Loucy (cell line): ENCODE results near the gene SIPA1L3.

Experiments used
- H2AFZ ChIP-seq: fragments of 200-600 bp; sonication (generic); 2 replicates; pipeline ENCODE4 v1.6.0; 2016; ENCODE audit warnings: antibody characterized with exemption, mild to moderate bottlenecking, low read length, moderate library complexity
- H3F3A ChIP-seq: fragments of 200-600 bp; 2 replicates; pipeline ENCODE4 v1.6.0; 2016; ENCODE audit warnings: antibody characterized with exemption, low read depth, mild to moderate bottlenecking
- H3K27me3 ChIP-seq: fragments of 200-600 bp; sonication (generic); 2 replicates; pipeline ENCODE4 v1.6.1; 2014; ENCODE audit warnings: low read length, mild to moderate bottlenecking; ENCODE audit not compliant: insufficient read depth, poor library complexity, severe bottlenecking
- H3K36me3 ChIP-seq: fragments of 200-600 bp; sonication (generic); 2 replicates; pipeline ENCODE4 v1.6.1; 2016; ENCODE audit warnings: low read length; ENCODE audit not compliant: insufficient read depth
- H3K4me1 ChIP-seq: fragments of 200-600 bp; sonication (generic); 2 replicates; pipeline ENCODE4 v1.5.1; 2014; ENCODE audit warnings: low read length, mild to moderate bottlenecking; ENCODE audit not compliant: insufficient read depth, poor library complexity, severe bottlenecking
- H3K4me2 ChIP-seq: fragments of 200-600 bp; sonication (generic); 2 replicates; pipeline ENCODE4 v1.6.0; 2014; ENCODE audit warnings: antibody characterized with exemption, low read length, low read depth, mild to moderate bottlenecking; ENCODE audit not compliant: poor library complexity, severe bottlenecking
- H3K4me3 ChIP-seq: fragments of 200-600 bp; sonication (generic); 2 replicates; pipeline ENCODE4 v1.5.1; 2014; ENCODE audit warnings: low read length, mild to moderate bottlenecking, mixed read lengths; ENCODE audit not compliant: poor library complexity, severe bottlenecking
- H3K79me2 ChIP-seq: fragments of 200-600 bp; sonication (generic); 2 replicates; pipeline ENCODE4 v1.6.1; 2014; ENCODE audit warnings: low read length; ENCODE audit not compliant: insufficient read depth
- H3K9ac ChIP-seq: fragments of 200-600 bp; sonication (generic); 2 replicates; pipeline ENCODE4 v1.6.0; 2014; ENCODE audit warnings: mild to moderate bottlenecking, low read depth, low read length, moderate library complexity; ENCODE audit not compliant: poor library complexity, severe bottlenecking
- H3K9me2 ChIP-seq: fragments of 200-600 bp; sonication (generic); replicated peaks from 2 replicates; pipeline ENCODE4 v1.6.1; 2016; ENCODE audit warnings: low read depth, low read length, mixed read lengths
- H3K9me3 ChIP-seq: fragments of 200-600 bp; sonication (generic); 2 replicates; pipeline ENCODE4 v1.6.1; 2014; ENCODE audit warnings: mild to moderate bottlenecking, antibody characterized with exemption, low read length, low read depth; ENCODE audit not compliant: insufficient read depth
- H4K20me1 ChIP-seq: fragments of 200-600 bp; sonication (generic); 2 replicates; pipeline ENCODE4 v1.6.0; 2014; ENCODE audit warnings: antibody characterized with exemption, low read length, mild to moderate bottlenecking; ENCODE audit not compliant: insufficient read depth, poor library complexity, severe bottlenecking
- CTCF ChIP-seq: fragments of 200-600 bp; sonication (generic); conservative IDR thresholded peaks from 2 replicates; pipeline ENCODE4 v1.5.1; 2014; ENCODE audit warnings: mild to moderate bottlenecking, antibody characterized with exemption, low read length
- EZH2phosphoT487 ChIP-seq: fragments of 200-600 bp; IDR thresholded peaks from 2 replicates; pipeline ENCODE4 v1.6.1; 2018; ENCODE audit warnings: antibody characterized with exemption, mild to moderate bottlenecking, moderate library complexity, borderline replicate concordance

Gene SIPA1L3

DNA sequence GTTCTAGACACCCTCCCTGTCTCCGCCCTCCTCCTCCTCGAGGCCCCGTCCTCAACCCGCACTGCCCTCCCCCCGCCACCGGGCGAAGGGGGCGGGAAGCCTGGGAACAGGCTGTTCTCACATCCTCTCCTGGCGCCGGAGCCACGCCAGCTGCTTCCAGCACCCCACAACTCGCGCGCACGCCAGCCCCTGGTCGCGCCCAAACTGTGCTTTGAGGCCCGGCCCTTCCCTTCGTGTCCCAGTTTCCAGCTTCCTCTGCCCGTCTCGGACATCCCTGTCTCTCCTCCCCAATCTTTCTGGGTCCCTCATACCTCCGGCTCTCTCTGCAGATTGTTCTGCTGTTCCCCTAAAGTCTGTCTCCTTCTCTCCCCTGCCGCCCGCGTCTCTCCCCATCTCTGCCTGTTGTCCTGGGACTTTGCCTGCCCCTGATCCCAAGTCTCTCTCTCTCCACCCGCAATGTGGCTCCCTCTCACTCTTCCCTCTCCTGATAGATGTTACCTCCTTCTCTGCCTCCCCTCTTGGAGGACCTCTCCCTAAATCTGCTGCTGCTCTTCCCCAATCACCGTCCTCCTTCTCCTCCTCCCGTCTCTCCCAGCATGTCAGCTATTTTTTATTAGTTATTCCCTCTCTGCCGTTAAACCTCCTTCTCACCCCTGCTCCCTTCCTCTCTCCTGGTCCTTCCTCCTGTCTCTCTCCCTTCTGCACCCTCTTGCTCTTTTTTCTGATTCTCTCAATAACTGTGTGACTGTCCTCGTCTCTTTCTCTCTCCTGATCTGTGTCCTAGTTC, 302.9 kb downstream of the SIPA1L3 start:
- TF ChIP-seq CTCF (0 out of 2 replicates have a peak, but pooled peaks have one; percentile 8), EZH2phosphoT487 (no peak)
- no peaks in the 10 kb centered on the region for H3K79me2 ChIP-seq
- H3K4me2 ChIP-seq, result no peak overlapping the region
- no peak overlapping the region for H2AFZ ChIP-seq
- H4K20me1 ChIP-seq, result no peaks in the 10 kb centered on the region
- no peaks in the 10 kb centered on the region for H3K9me2 ChIP-seq
- no peaks in the 10 kb centered on the region for H3K27me3 ChIP-seq
- H3K4me3 ChIP-seq, result no peak overlapping the region
- no peaks in the 10 kb centered on the region for H3K9me3 ChIP-seq
- peaks cover 7% of the 10 kb centered on the region for H3K4me1 ChIP-seq
- H3K9ac ChIP-seq, result no peak overlapping the region
- H3F3A ChIP-seq, result no peaks in the 10 kb centered on the region
- H3K36me3 ChIP-seq, result no peaks in the 10 kb centered on the region

DNA sequence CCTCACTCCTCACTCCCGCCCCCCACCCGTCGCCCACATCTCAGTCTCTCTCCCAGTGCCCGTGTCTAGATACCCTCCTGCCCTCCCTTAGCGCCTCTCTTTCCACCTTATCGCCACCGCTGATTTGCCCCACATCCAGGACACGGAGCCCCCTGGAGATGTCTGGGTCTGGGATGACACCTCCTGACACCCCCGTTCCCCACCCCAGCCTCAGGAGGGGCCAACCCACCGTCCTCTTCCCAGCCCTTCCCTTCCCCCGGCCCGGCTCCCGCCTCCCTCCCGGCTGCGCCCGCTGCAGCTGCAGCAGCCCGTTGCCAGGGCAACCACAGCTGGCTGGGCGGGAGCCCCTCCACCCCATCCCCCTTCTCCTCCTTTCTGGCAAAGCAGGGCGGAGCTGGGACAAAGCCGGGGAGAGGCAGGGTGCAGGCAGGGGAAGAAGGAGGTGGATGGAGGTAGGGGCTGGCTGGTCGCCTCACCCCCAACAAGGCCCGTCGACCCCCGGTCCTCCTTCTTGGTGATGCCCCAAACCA, 303.5 kb downstream of the SIPA1L3 start:
- Histone ChIP-seq H3K4me3 (no peak overlapping the region), H3K9me2 (no peaks in the 10 kb centered on the region), H3K9me3 (no peaks in the 10 kb centered on the region), H3K4me2 (no peak overlapping the region), H4K20me1 (no peaks in the 10 kb centered on the region), H3K27me3 (no peaks in the 10 kb centered on the region), H3K79me2 (no peaks in the 10 kb centered on the region), H3F3A (no peaks in the 10 kb centered on the region), H3K36me3 (no peaks in the 10 kb centered on the region), H2AFZ (no peak overlapping the region), H3K9ac (no peak overlapping the region), H3K4me1 (peaks cover 7% of the 10 kb centered on the region)
- TF ChIP-seq EZH2phosphoT487 (no peak), CTCF (no peak)

- no peak for TF ChIP-seq EZH2phosphoT487
- no peak for TF ChIP-seq CTCF
- Histone ChIP-seq H3K36me3 (no peaks in the 10 kb centered on the region), H2AFZ (no peak overlapping the region), H3K4me3 (no peak overlapping the region), H3K9ac (no peak overlapping the region), H3F3A (no peaks in the 10 kb centered on the region), H3K9me3 (no peaks in the 10 kb centered on the region), H3K4me2 (no peak overlapping the region), H4K20me1 (no peaks in the 10 kb centered on the region), H3K79me2 (no peaks in the 10 kb centered on the region), H3K27me3 (no peaks in the 10 kb centered on the region), H3K9me2 (no peaks in the 10 kb centered on the region), H3K4me1 (peaks cover 7% of the 10 kb centered on the region)
These were observed 304.2 kb downstream of the SIPA1L3 start for GRCh38 chr19:38211151-38211591.
